ENCODE measurements around the gene PARP15. TPM values are rescaled to one million over a fixed set of nuclear protein-coding genes. Genes with fewer than 3 reads are reported as not detected.

Gene PARP15
- total and polyA plus RNA-seq, 12 donors, result 0.12 to 4.3 (median 1.3) TPM

GRCh38 chr3:122668930-122669730, 91.7 kb downstream of the PARP15 start:
- Histone ChIP-seq H3K4me1 (replicated peaks in 1 of 2) (no peaks in the 10 kb centered on the region), H3K27ac (no peak overlapping the region), H3K36me3 (replicated peaks in 1 of 2) (no peaks in the 10 kb centered on the region), H3K9me3 (replicated peaks in 1 of 3) (no peaks in the 10 kb centered on the region), H3K4me3 (no peak overlapping the region), H3K27me3 (no peaks in the 10 kb centered on the region)
- TF ChIP-seq POLR2A (IDR thresholded peaks at IDR 0.05) (no peak), CTCF (IDR thresholded peaks at IDR 0.05) (no peak)
- WGBS, 4 donors, result 72 to 86% (median 80%) methylated on average over 6 to 8 of the region's 8 CpGs
- intact Hi-C loops (cut with DNase I), result no loop called here
- DNase-seq, result no peak

GRCh38 chr3:122671553-122671952, 94.1 kb downstream of the PARP15 start:
- intact Hi-C loops (cut with DNase I), result no loop called here

GRCh38 chr3:122674339-122674738, 96.9 kb downstream of the PARP15 start:
- no peak overlapping the region for H3K4me3 ChIP-seq
- H3K9me3 ChIP-seq (replicated peaks in 1 of 3), result no peaks in the 10 kb centered on the region
- intact Hi-C loops (cut with DNase I), result no loop called here
- no peaks in the 10 kb centered on the region for H3K27me3 ChIP-seq
- 63 to 80% (median 66%) methylated on average over 3 of the region's 3 CpGs for WGBS, 4 donors
- no peak overlapping the region for H3K27ac ChIP-seq
- TF ChIP-seq POLR2A (IDR thresholded peaks at IDR 0.05), result no peak
- TF ChIP-seq CTCF (IDR thresholded peaks at IDR 0.05), result no peak
- no peak for DNase-seq
- peaks cover 0 to 6% of the 10 kb centered on the region in 2 donors for H3K4me1 ChIP-seq (replicated peaks in 1 of 2)
- H3K36me3 ChIP-seq (replicated peaks in 1 of 2), result no peaks in the 10 kb centered on the region

More at GRCh38 chr3:122671553-122671952, 94.1 kb downstream of the PARP15 start:
- Histone ChIP-seq H3K36me3 (replicated peaks in 1 of 2) (no peaks in the 10 kb centered on the region), H3K4me1 (replicated peaks in 1 of 2) (no peaks in the 10 kb centered on the region), H3K27ac (no peak overlapping the region), H3K9me3 (replicated peaks in 1 of 3) (no peaks in the 10 kb centered on the region), H3K4me3 (no peak overlapping the region), H3K27me3 (no peaks in the 10 kb centered on the region)
- no peak for DNase-seq
- 70 to 76% (median 74%) methylated on average over 2 of the region's 2 CpGs for WGBS, 4 donors
- TF ChIP-seq POLR2A (IDR thresholded peaks at IDR 0.05) (no peak), CTCF (IDR thresholded peaks at IDR 0.05) (no peak)

GRCh38 chr3:122676759-122677158, 99.3 kb downstream of the PARP15 start:
- Histone ChIP-seq H3K27me3 (no peaks in the 10 kb centered on the region), H3K27ac (no peak overlapping the region), H3K4me1 (replicated peaks in 1 of 2) (peaks cover 6 to 21% of the 10 kb centered on the region in 2 donors), H3K36me3 (replicated peaks in 1 of 2) (no peaks in the 10 kb centered on the region), H3K9me3 (replicated peaks in 1 of 3) (no peaks in the 10 kb centered on the region), H3K4me3 (no peak overlapping the region)
- intact Hi-C loops (cut with DNase I), result no loop called here
- WGBS, 4 donors, result 63 to 72% (median 68%) methylated on average over 2 of the region's 2 CpGs
- TF ChIP-seq CTCF (IDR thresholded peaks at IDR 0.05), result no peak
- no peak for TF ChIP-seq POLR2A (IDR thresholded peaks at IDR 0.05)
- no peak for DNase-seq

All from adrenal gland (tissue), 12 donors.